Activated naive CD8-positive, alpha-beta T cell treated with anti-CD3 and anti-CD28 coated beads, Interleukin-2, amount 50 U/mL, for 24 hours (primary cell): ENCODE data around the gene AEN.

ENCODE experiments used
- ATAC-seq: fragments of 150-1000 bp; cut with Tn5 transposase; one replicate; pipeline ENCODE4 v1.10.0; 2021
- DNase-seq: peaks from one replicate; pipeline ENCODE4 v3.0.0; 2021
- H3K27ac Mint-ChIP-seq: one replicate; pipeline ENCODE4 v1.8.0; 2021; ENCODE audit warnings: mild to moderate bottlenecking, mixed read lengths
- H3K27me3 Mint-ChIP-seq: one replicate; pipeline ENCODE4 v1.8.0; 2021; ENCODE audit warnings: mixed read lengths
- H3K36me3 Mint-ChIP-seq: one replicate; pipeline ENCODE4 v1.8.0; 2021; ENCODE audit warnings: low read depth, mixed read lengths
- H3K4me1 Mint-ChIP-seq: one replicate; pipeline ENCODE4 v1.8.0; 2021; ENCODE audit warnings: mixed read lengths
- H3K4me3 Mint-ChIP-seq: one replicate; pipeline ENCODE4 v1.8.0; 2021; ENCODE audit warnings: mild to moderate bottlenecking, moderate library complexity, mixed read lengths
- H3K9me3 Mint-ChIP-seq: one replicate; pipeline ENCODE4 v1.8.0; 2021; ENCODE audit warnings: mixed read lengths

AEN gene

GRCh38 chr15:88647351-88648105 is 26.4 kb downstream of the AEN start:
- H3K36me3 Mint-ChIP-seq, result peaks cover 32% of the 10 kb centered on the region
- no peak overlapping the region for H3K4me3 Mint-ChIP-seq
- no peak for ATAC-seq
- peak overlapping the region; percentile 96 for H3K27ac Mint-ChIP-seq
- no peaks in the 10 kb centered on the region for H3K9me3 Mint-ChIP-seq
- DNase-seq, result peak; percentile 8
- peaks cover 76% of the 10 kb centered on the region for H3K4me1 Mint-ChIP-seq
- no peaks in the 10 kb centered on the region for H3K27me3 Mint-ChIP-seq

- Mint-ChIP-seq H3K9me3 (no peaks in the 10 kb centered on the region), H3K4me1 (peaks cover 78% of the 10 kb centered on the region), H3K27ac (peak overlapping the region; percentile 96), H3K4me3 (peak overlapping the region; percentile 66), H3K36me3 (peaks cover 30% of the 10 kb centered on the region), H3K27me3 (no peaks in the 10 kb centered on the region)
- DNase-seq (peak; percentile 41), ATAC-seq (peak; percentile 44)
These were observed 27.4 kb downstream of the AEN start for GRCh38 chr15:88648357-88649214.

- peak; percentile 89 for ATAC-seq
- peaks cover 73% of the 10 kb centered on the region for H3K4me1 Mint-ChIP-seq
- H3K36me3 Mint-ChIP-seq, result peaks cover 25% of the 10 kb centered on the region
- peak overlapping the region; percentile 96 for H3K27ac Mint-ChIP-seq
- peak; percentile 83 for DNase-seq
- peak overlapping the region; percentile 66 for H3K4me3 Mint-ChIP-seq
- no peaks in the 10 kb centered on the region for H3K27me3 Mint-ChIP-seq
- H3K9me3 Mint-ChIP-seq, result no peaks in the 10 kb centered on the region
These were observed 28.2 kb downstream of the AEN start for GRCh38 chr15:88649286-88649733.

- ATAC-seq, result no peak
These were observed 28.8 kb downstream of the AEN start for GRCh38 chr15:88649753-88650551.

GRCh38 chr15:88650556-88650955 is 29.4 kb downstream of the AEN start:
- peaks cover 83% of the 10 kb centered on the region for H3K4me1 Mint-ChIP-seq
- no peaks in the 10 kb centered on the region for H3K27me3 Mint-ChIP-seq
- peaks cover 23% of the 10 kb centered on the region for H3K36me3 Mint-ChIP-seq
- no peak for ATAC-seq
- peak overlapping the region; percentile 96 for H3K27ac Mint-ChIP-seq
- no peak overlapping the region for H3K4me3 Mint-ChIP-seq
- H3K9me3 Mint-ChIP-seq, result no peaks in the 10 kb centered on the region
- DNase-seq, result no peak

More at GRCh38 chr15:88649753-88650551, 28.8 kb downstream of the AEN start:
- H3K4me3 Mint-ChIP-seq, result peak overlapping the region; percentile 66
- H3K27me3 Mint-ChIP-seq, result no peaks in the 10 kb centered on the region
- H3K27ac Mint-ChIP-seq, result peak overlapping the region; percentile 96
- H3K4me1 Mint-ChIP-seq, result peaks cover 79% of the 10 kb centered on the region
- DNase-seq, result no peak
- H3K9me3 Mint-ChIP-seq, result no peaks in the 10 kb centered on the region
- peaks cover 25% of the 10 kb centered on the region for H3K36me3 Mint-ChIP-seq

GRCh38 chr15:88651136-88651732 is 30.1 kb downstream of the AEN start:
- Mint-ChIP-seq H3K27ac (peak overlapping the region; percentile 78), H3K27me3 (no peaks in the 10 kb centered on the region), H3K36me3 (peaks cover 18% of the 10 kb centered on the region), H3K4me1 (peaks cover 82% of the 10 kb centered on the region), H3K9me3 (no peaks in the 10 kb centered on the region), H3K4me3 (no peak overlapping the region)
- ATAC-seq, result no peak
- DNase-seq, result no peak

GRCh38 chr15:88651971-88652370 is 30.8 kb downstream of the AEN start:
- no peak for ATAC-seq
- peaks cover 85% of the 10 kb centered on the region for H3K4me1 Mint-ChIP-seq
- peak overlapping the region; percentile 78 for H3K27ac Mint-ChIP-seq
- H3K36me3 Mint-ChIP-seq, result peaks cover 15% of the 10 kb centered on the region
- DNase-seq, result no peak
- no peaks in the 10 kb centered on the region for H3K9me3 Mint-ChIP-seq
- H3K27me3 Mint-ChIP-seq, result no peaks in the 10 kb centered on the region
- no peak overlapping the region for H3K4me3 Mint-ChIP-seq

- Mint-ChIP-seq H3K27ac (peak overlapping the region; percentile 59), H3K9me3 (no peaks in the 10 kb centered on the region), H3K36me3 (peaks cover 14% of the 10 kb centered on the region), H3K4me3 (no peak overlapping the region), H3K4me1 (peaks cover 85% of the 10 kb centered on the region), H3K27me3 (no peaks in the 10 kb centered on the region)
- ATAC-seq (no peak), DNase-seq (no peak)
These were observed 31.5 kb downstream of the AEN start for GRCh38 chr15:88652456-88653199.

GRCh38 chr15:88653200-88654064 is 32.3 kb downstream of the AEN start:
- H3K4me3 Mint-ChIP-seq, result no peak overlapping the region

GRCh38 chr15:88654430-88655102 is 33.4 kb downstream of the AEN start:
- Mint-ChIP-seq H3K9me3 (no peaks in the 10 kb centered on the region), H3K27me3 (no peaks in the 10 kb centered on the region), H3K4me3 (no peak overlapping the region), H3K27ac (peak overlapping the region; percentile 55), H3K36me3 (peaks cover 5% of the 10 kb centered on the region), H3K4me1 (peaks cover 84% of the 10 kb centered on the region)
- no peak for DNase-seq
- ATAC-seq, result no peak

More at GRCh38 chr15:88653200-88654064, 32.3 kb downstream of the AEN start:
- peaks cover 85% of the 10 kb centered on the region for H3K4me1 Mint-ChIP-seq
- H3K27ac Mint-ChIP-seq, result peak overlapping the region; percentile 59
- peaks cover 10% of the 10 kb centered on the region for H3K36me3 Mint-ChIP-seq
- ATAC-seq (no peak), DNase-seq (no peak)
- H3K9me3 Mint-ChIP-seq, result no peaks in the 10 kb centered on the region
- no peaks in the 10 kb centered on the region for H3K27me3 Mint-ChIP-seq

- Mint-ChIP-seq H3K4me3 (no peak overlapping the region), H3K4me1 (peaks cover 84% of the 10 kb centered on the region), H3K9me3 (no peaks in the 10 kb centered on the region), H3K27ac (peak overlapping the region; percentile 55), H3K27me3 (no peaks in the 10 kb centered on the region), H3K36me3 (peaks cover 2% of the 10 kb centered on the region)
- ATAC-seq (no peak), DNase-seq (no peak)
These were observed 34.0 kb downstream of the AEN start for GRCh38 chr15:88655103-88655553.

- ATAC-seq (no peak), DNase-seq (no peak)
- Mint-ChIP-seq H3K27ac (no peak overlapping the region), H3K27me3 (no peaks in the 10 kb centered on the region), H3K9me3 (no peaks in the 10 kb centered on the region), H3K4me1 (peaks cover 85% of the 10 kb centered on the region), H3K4me3 (no peak overlapping the region), H3K36me3 (no peaks in the 10 kb centered on the region)
These were observed 34.8 kb downstream of the AEN start for GRCh38 chr15:88655800-88656488.
